ENCODE data around the gene HESX1. TPM values are rescaled to one million over a fixed set of nuclear protein-coding genes. Genes with fewer than 3 reads are reported as not detected.

HESX1 gene
- total RNA-seq, 1 donor from 2014 or later, result not detected

DNA sequence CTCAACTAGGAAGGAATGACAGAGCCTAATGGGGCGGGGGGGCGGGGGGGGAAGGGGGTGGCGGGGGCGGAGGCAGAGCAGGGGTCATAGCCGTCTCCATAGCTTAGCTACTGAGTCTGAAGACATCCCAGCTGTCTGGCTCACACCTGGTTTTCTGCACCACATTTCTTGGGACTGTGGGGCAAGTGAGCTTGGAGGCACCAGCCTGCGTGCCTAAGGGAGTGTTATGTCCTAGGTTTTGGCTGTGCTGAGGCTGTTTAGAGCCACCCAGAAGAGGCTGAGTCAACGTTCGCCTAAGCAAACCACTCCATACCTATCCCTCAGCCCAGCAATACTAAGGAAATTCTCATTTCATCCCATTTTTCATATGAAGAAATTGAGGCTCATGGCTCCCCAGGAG is 36.0 kb downstream of the HESX1 start:
- no peaks in the 10 kb centered on the region for H3K36me3 ChIP-seq
- peaks cover 6 to 8% of the 10 kb centered on the region in 2 donors for H3K4me1 ChIP-seq
- H3K27ac ChIP-seq, result no peak overlapping the region
- TF ChIP-seq, protein P1, sequence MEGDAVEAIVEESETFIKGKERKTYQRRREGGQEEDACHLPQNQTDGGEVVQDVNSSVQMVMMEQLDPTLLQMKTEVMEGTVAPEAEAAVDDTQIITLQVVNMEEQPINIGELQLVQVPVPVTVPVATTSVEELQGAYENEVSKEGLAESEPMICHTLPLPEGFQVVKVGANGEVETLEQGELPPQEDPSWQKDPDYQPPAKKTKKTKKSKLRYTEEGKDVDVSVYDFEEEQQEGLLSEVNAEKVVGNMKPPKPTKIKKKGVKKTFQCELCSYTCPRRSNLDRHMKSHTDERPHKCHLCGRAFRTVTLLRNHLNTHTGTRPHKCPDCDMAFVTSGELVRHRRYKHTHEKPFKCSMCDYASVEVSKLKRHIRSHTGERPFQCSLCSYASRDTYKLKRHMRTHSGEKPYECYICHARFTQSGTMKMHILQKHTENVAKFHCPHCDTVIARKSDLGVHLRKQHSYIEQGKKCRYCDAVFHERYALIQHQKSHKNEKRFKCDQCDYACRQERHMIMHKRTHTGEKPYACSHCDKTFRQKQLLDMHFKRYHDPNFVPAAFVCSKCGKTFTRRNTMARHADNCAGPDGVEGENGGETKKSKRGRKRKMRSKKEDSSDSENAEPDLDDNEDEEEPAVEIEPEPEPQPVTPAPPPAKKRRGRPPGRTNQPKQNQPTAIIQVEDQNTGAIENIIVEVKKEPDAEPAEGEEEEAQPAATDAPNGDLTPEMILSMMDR (IDR thresholded peaks at IDR 0.05), result no peak
- no peak for DNase-seq (ENCODE audit: low spot score in 2 of 2)
- no peaks in the 10 kb centered on the region for H3K9me3 ChIP-seq
- intact Hi-C loops (cut with DNase I), result loop anchor here (2.0 to 10.0 kb wide), 4 partner anchors 61 to 531 kb away; partner anchors contain the start of genes APPL1, ARF4 and DENND6A
- no peaks in the 10 kb centered on the region for H3K27me3 ChIP-seq
- H3K4me3 ChIP-seq, result peak overlapping the region; percentile 92 to 95

DNA sequence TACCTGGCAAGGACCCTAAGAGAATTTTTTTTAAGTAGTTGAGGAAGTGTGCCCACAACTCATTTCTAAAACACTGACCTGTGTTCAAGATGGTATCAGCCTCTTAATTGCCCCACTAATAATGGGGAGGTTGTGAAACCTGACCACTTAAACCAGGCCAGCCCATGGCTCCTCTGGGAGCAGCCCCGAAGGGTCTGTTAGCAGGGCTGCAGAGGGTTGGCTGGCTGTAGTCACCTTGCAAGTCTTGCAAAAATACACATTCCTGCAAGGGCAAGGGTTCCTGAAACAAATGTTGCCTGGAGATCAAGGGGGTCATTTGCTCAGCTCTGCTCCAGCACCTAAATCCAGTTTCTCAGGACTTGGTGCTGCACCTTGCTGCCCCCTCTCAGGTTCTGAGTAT is 37.9 kb downstream of the HESX1 start:
- peaks cover 6 to 8% of the 10 kb centered on the region in 2 donors for H3K4me1 ChIP-seq
- DNase-seq (ENCODE audit: low spot score in 2 of 2), result no peak
- no peak overlapping the region for H3K27ac ChIP-seq
- H3K36me3 ChIP-seq, result no peaks in the 10 kb centered on the region
- H3K4me3 ChIP-seq, result no peak overlapping the region
- no peaks in the 10 kb centered on the region for H3K9me3 ChIP-seq
- intact Hi-C loops (cut with DNase I), result loop anchor here (5.0 to 10.0 kb wide), 2 partner anchors 60 to 533 kb away; partner anchors contain the start of gene DENND6A
- TF ChIP-seq, protein P1 (IDR thresholded peaks at IDR 0.05), result no peak
- no peaks in the 10 kb centered on the region for H3K27me3 ChIP-seq

DNA sequence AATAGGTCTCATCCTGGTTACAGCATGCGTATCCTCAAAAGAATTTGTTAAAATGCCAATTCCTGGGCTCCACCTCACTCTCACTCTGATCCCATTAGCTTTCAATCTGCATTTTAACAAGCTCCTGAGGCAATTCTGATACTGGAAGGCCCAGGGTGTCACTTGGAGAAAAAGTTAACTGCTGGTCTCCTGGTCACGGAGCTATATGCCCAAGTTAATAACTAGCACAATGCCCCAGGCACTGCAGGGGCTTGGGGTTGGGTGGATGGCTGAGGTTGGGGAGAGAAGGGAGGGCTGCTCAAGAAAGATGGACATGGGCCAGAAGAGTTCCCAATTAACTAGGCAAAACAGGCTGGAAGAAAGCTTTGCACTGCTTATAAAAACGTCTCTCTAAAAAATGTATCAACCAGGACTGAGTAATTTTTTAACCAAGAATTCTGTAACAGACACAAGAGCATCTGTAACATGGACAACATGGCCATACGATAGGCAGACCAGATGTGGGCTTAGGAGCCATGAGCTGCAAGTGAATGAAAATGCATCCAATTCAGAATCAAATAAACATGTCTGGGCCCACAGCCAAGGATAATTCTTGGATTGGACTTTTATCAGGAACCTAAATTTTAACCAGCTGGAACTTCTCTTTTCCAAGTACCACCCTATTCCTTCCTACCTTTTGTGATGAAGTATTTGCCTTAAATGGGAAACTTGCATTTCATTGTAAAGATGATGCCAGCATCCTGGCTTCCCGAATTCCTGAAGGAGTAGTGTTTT is 38.8 kb downstream of the HESX1 start:
- no peak for DNase-seq (ENCODE audit: low spot score in 2 of 2)
- peaks cover 6 to 8% of the 10 kb centered on the region in 2 donors for H3K4me1 ChIP-seq
- no peaks in the 10 kb centered on the region for H3K27me3 ChIP-seq
- H3K36me3 ChIP-seq, result no peaks in the 10 kb centered on the region
- intact Hi-C loops (cut with DNase I), result loop anchor here (5.0 to 10.0 kb wide), 2 partner anchors 59 to 534 kb away; partner anchors contain the start of gene DENND6A
- H3K4me3 ChIP-seq, result no peak overlapping the region
- peak overlapping the region in 1 of 2 donors; percentile 37 for H3K27ac ChIP-seq
- TF ChIP-seq, protein P1 (IDR thresholded peaks at IDR 0.05), result no peak
- H3K9me3 ChIP-seq, result no peaks in the 10 kb centered on the region

DNA sequence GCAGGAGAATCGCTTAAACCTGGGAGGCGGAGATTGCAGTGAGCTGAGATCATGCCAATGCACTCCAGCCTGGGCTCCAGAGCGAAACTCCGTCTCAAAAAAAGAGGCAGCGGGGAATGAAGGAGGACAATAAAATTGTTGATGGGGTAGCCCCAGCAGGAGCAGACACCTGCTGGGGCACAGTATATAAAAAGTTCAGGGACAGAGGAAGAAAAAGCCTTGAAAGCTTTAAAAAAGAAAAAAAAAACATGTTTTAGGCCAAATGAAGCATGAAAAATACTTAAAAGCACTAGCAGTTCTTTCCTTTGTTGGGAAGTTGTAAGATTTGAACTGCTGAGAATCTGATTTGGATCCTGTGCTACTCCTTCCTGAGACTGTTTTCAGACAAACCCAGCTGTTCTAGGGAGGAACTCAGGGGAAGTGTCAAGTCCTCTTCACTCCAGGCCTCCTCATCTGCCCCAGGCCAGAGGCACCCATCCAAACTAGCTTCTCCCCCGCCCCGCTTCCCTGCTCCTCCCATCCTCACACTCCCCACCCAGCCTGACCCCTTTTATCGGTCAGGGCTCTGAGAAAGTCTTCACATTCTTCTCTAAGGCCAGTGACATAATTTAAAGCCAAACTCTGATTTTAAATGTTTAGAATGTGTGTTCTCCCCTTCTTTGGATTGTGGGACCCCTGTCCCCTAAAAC is 39.6 kb downstream of the HESX1 start:
- H3K36me3 ChIP-seq, result no peaks in the 10 kb centered on the region
- peaks cover 6 to 8% of the 10 kb centered on the region in 2 donors for H3K4me1 ChIP-seq
- no peaks in the 10 kb centered on the region for H3K9me3 ChIP-seq
- no peak for DNase-seq (ENCODE audit: low spot score in 2 of 2)
- TF ChIP-seq, protein P1 (IDR thresholded peaks at IDR 0.05), result no peak
- H3K27ac ChIP-seq, result peak overlapping the region in 1 of 2 donors; percentile 37
- H3K4me3 ChIP-seq, result no peak overlapping the region
- no peaks in the 10 kb centered on the region for H3K27me3 ChIP-seq
- intact Hi-C loops (cut with DNase I), result loop anchor here (5.0 to 10.0 kb wide), 2 partner anchors 58 to 535 kb away; partner anchors contain the start of gene DENND6A

DNA sequence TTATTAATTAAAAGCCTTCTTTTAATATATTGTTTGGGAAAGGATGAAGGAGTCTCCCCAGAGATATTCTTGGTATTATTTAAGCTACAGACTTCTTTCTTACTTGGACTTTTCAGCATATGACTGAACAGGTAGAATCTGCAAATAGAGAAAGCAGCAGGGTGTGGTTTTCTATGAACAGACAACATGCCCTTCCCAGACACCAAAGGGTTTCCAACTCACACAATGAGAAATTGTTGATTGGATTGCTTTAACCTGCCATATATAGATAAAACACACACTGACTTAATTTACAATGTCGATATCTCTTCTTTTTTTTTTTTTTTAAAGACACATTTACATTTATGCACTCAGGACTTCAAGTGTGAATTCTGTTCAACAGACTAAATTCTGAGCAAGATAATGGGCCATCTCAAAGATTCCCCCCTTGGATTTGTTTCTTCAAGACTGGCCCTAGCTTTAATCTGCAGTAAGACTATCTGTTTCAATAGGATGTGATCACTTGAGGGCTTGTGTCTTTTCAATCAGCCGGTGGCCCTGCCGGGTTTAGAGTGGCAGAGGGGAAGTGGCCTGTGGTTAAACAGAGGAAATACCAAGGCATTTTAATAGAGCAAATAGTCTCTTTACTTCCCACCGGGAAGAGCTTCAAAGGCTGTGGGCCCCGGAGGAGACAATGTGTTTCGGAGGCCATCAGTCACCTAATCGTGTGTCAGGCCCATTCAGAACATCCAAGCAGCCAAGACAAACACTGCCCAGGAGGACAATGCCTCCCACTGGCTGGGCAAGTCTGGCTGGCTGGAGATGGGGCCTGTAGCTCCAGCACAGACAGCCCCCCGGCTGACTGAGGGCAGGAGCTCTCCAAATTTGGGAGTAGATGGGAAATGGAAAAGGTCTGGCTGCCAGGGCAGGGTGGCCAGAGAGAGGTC is 40.7 kb downstream of the HESX1 start:
- no peak overlapping the region for H3K4me3 ChIP-seq
- H3K27ac ChIP-seq, result no peak overlapping the region
- no peaks in the 10 kb centered on the region for H3K36me3 ChIP-seq
- no peaks in the 10 kb centered on the region for H3K27me3 ChIP-seq
- intact Hi-C loops (cut with DNase I), result no loop called here
- TF ChIP-seq, protein P1 (IDR thresholded peaks at IDR 0.05), result no peak
- no peak for DNase-seq (ENCODE audit: low spot score in 2 of 2)
- H3K9me3 ChIP-seq, result no peaks in the 10 kb centered on the region
- peaks cover 4 to 6% of the 10 kb centered on the region in 2 donors for H3K4me1 ChIP-seq
